GM18526 (cell line): ENCODE results near the gene SCART1.
"Not testable (repeated sequence)": the region's sequence is repeated elsewhere in the genome, so short reads cannot be mapped to it uniquely, and the experiment has no call there.

Experiments
- POLR2A ChIP-seq: IDR thresholded peaks from 3 replicates; pipeline ENCODE4 v1.6.1; 2011; ENCODE audit not compliant: insufficient read length; ENCODE audit errors: extremely low read depth

SCART1 gene

GRCh38 chr10:133422807-133423771 lies 30.7 kb upstream of the SCART1 start:
- TF ChIP-seq POLR2A: no peak

GRCh38 chr10:133424601-133425000 lies 29.1 kb upstream of the SCART1 start, which contains the start of gene SPRN:
Gene SPRN, minus strand, starts transcription at chr10:133424625. Its CDS starts 944 bp downstream, at chr10:133423681.
- TF ChIP-seq POLR2A: not testable (repeated sequence)

GRCh38 chr10:133438711-133439273 lies 15.0 kb upstream of the SCART1 start:
- no peak for TF ChIP-seq POLR2A

GRCh38 chr10:133439517-133440461 lies 14.0 kb upstream of the SCART1 start:
- TF ChIP-seq POLR2A: no peak

- no peak for TF ChIP-seq POLR2A
Observed at GRCh38 chr10:133440633-133441285, 13.0 kb upstream of the SCART1 start.

- no peak for TF ChIP-seq POLR2A
Observed at GRCh38 chr10:133441780-133442179, 12.0 kb upstream of the SCART1 start.

- TF ChIP-seq POLR2A: no peak
Observed at GRCh38 chr10:133442191-133442966, 11.4 kb upstream of the SCART1 start.

- TF ChIP-seq POLR2A: no peak
Observed at GRCh38 chr10:133442967-133443924, 10.5 kb upstream of the SCART1 start.

- no peak for TF ChIP-seq POLR2A
Observed at GRCh38 chr10:133444342-133445267, 9.1 kb upstream of the SCART1 start.

GRCh38 chr10:133445268-133445732 lies 8.4 kb upstream of the SCART1 start:
- no peak for TF ChIP-seq POLR2A
